Activated T-cell treated with anti-CD3 and anti-CD28 coated beads, Interleukin-2, amount 50 U/mL, for 1 hour (primary cell): Measurements from ENCODE around the gene MYF5.

ENCODE experiments used
- DNase-seq: peaks from one replicate; pipeline ENCODE4 v3.0.0-alpha.2; 2020

The MYF5 gene

GRCh38 chr12:80708259-80708974, 8.3 kb upstream of the MYF5 start:
- no peak for DNase-seq

- no peak for DNase-seq
Measured at GRCh38 chr12:80708975-80709328, 7.8 kb upstream of the MYF5 start.

DNA sequence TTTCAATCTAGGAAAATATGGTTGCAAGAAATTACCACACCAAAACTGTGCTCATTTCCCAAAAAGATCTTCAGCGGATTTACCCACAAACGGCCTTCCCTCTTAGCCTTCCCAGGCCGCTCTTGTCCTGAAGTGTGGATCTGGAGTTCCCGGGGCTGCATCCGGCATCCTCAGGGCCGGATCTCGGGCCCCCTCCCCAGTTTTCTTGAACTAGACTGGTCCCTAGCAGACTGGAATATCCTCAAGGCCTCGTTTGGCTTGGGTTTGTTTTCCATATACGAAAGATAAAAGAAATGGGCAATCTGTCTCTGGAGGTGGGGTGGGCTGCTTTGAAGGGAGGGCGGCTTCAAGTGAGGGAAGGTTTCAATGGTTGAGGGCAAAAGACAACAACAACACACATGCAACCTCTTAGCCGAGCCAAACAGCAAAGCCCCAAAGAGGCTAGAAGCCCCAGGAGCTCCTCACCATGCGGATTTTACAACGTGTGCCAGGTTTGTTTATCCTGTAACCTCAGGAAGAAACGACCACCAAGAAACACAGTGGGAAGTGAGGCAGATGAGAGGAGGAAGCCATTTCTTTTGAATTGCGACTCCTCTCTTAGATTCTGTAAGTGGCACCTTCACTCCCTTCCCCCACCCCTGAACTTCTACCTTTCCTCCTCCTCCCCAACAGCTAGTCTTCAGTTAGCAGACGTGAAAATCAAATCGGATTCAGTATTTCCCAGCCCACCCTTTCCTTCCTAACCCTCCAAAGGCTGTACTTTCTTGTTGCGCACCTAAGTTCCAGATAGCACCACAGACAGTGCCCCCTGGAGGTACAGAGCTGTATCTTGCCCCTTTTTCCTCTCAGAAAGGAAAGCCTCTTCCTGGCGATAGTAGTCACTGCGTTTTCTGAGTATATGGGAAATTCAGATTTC, 6.6 kb upstream of the MYF5 start:
- no peak for DNase-seq

- no peak for DNase-seq
Measured at GRCh38 chr12:80710727-80711449, 5.8 kb upstream of the MYF5 start.

GRCh38 chr12:80711866-80712265, 4.8 kb upstream of the MYF5 start:
- no peak for DNase-seq

- no peak for DNase-seq
Measured at GRCh38 chr12:80712866-80713265, 3.8 kb upstream of the MYF5 start.

GRCh38 chr12:80713419-80713818, 3.3 kb upstream of the MYF5 start:
- no peak for DNase-seq

- DNase-seq, result no peak
Measured at GRCh38 chr12:80714055-80714454, 2.7 kb upstream of the MYF5 start.

- no peak for DNase-seq
Measured at GRCh38 chr12:80714846-80715245, 1.9 kb upstream of the MYF5 start.

GRCh38 chr12:80715713-80716249, 931 bp upstream of the MYF5 start:
- DNase-seq, result no peak

- DNase-seq, result no peak
Measured at GRCh38 chr12:80717856-80718255, 1.1 kb downstream of the MYF5 start.

GRCh38 chr12:80720516-80720915, 3.8 kb downstream of the MYF5 start:
- DNase-seq, result no peak

DNA sequence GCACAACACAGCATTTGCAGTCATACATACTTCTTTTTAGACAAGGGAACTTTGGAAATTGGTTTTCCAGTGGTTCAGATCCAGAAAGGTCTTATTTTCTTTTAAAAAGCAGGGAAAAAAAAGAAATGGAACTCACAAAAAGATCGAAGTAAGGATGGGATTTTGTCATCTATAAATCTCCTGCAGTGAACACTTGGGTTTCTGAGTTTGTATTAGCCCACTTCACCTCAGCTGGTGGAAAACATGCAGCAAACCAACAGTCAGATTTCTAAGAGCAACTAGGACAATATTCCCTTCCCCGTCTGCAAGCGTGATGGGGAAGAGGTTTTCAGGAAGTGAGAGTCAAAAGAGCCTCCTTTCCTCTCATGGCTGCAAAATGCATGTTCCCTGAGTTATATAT, 4.6 kb downstream of the MYF5 start:
- no peak for DNase-seq

DNA sequence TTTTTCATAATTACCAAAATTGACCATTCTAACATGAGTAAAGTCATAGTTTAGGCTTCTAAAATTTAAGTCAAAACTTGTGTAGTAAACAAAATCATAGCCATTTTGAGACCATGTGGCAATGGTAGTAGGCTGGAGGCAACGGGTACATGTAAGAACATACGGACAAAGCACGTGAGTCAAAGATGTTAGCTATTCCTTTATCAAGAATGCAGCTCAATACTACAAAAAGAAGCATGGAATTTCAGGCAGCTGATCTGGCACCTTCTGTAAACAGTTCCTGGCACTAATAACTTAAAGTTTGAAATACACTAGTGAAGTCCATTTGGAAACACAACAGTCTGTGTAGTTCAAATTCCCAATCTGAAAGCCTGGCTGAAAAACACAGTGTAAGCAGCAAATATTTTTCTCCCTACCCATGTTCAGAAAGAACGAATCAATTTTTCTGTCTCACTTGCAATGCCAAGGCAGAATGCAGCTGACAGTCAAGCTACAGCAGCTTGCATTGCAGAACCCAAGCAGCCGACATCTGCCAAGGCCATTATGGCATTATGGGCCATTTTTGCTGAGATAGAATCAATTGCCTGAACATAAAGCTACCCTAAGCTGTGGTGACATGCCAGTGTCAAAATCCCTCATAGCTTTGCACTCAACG, 29.3 kb downstream of the MYF5 start:
- no peak for DNase-seq

DNA sequence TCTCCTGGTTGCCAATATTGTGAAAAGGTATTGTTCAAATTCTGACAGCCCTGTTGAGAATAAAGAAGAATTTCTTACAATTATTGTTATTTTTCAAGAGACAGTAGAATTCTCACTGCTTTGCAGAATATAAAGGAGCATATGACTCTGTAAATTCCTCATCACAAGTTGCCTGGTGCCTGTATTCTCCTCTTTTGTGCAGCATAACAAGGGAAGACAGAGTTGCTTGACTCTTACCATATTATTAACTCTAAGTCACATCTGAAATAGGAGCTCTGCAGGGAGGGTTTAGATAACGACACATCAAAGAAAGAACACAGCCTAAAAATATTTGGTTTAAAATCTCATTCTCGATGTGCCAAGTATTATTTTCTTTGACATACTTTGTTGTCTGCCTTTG, 31.1 kb downstream of the MYF5 start:
- no peak for DNase-seq

DNA sequence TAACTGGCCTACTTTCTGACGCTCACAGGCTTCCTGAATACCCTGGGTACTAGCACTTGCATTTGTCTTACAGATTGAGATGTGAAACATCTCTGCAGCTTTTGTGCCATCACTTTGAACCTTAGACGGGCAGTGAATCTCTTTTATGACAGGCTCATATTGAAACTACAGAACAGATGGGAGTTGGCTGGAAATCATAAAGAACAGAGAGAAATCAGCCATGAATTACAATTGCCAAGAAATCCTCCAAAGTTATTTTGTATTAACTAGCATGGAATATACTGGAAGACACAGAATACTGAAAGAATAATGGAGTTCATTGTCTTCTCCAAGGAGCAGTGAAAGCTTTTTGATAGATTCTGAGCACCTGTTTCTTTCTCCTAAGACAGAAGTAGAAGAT, 32.7 kb downstream of the MYF5 start:
- DNase-seq, result no peak

DNA sequence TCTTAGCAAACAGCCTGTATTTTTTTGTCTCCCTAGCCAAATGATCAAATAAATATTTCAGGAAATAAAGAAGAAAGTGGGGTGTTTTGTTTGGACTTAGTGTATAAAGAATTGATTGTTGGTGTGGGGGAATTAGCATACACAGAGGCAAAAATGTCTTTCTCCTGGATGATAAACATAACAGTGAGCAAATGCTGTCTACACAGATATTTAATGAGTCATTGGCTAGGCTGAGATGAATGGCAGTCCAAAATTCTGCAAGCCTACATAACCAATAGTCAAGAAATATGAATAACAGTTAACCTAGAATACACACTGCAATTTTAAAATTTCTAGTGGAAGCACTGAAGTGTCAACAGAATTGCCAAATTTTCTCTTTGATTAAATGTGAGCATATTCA, 35.8 kb downstream of the MYF5 start:
- no peak for DNase-seq

DNA sequence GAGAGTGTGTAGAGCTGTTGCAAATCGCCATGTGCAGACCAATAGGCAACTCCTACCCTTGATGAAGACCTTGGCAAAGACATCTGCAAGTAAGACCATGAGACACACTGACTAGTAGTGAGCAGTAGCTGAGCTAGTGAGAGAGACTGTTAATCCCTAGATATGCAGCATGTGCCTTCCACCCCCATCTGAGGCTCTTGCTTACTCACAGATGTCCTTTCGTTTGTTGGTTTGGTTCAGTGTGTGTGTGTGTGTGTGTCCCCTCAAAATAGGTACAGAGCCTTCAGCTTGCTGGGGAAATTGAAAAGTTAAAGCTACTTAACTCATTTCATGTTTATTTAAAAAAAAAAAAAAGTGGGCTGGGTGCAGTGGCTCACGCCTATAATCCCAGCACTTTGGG, 37.6 kb downstream of the MYF5 start:
- DNase-seq, result no peak

GRCh38 chr12:80756875-80757274, 40.2 kb downstream of the MYF5 start:
- no peak for DNase-seq

DNA sequence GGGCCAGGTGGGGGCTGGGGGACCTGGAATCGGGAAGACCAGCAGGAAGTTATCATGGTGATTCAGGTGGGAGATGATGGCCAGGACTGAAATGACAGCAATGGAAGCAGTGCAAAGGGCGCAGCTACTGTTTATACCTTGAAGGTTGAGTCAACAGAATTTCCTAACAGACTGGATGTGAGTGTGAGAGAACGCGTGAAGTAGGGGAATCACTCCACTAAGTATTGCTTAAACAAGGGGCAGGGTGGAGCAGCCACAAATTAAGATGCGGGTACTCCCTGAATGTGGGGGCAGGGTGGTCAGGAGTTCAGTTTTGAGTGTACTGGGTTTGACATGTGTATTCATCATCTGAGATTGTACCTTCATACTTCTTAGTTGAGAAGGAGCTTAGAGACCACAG, 45.1 kb downstream of the MYF5 start:
- DNase-seq, result no peak

GRCh38 chr12:80763874-80764273, 47.2 kb downstream of the MYF5 start:
- no peak for DNase-seq

DNA sequence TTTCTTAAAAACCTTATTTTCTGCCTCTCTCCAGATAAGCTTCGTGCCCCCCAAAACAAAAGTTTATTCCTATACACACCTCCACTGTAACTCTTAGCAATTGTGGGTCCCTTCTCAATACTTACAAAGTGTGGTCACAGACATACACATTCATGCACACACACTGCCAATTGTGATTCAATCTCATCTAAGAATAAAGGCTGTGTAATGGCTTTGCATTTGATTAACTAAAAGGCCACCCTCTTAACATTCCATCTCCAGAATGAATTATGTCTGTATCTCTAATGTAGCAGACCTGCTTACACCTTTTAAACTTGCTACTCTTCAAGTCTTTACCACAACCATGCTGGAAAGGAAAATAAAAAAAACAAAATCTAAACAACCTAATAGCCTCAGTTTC, 49.5 kb downstream of the MYF5 start:
- DNase-seq, result no peak

- no peak for DNase-seq
Measured at GRCh38 chr12:80766897-80767296, 50.2 kb downstream of the MYF5 start.
